GM18499 (cell line): ENCODE data around the gene SATB2.

ENCODE experiments used
- ATAC-seq: cut with Tn5 transposase; IDR thresholded peaks from one replicate; pipeline ENCODE4 v1.9.1; 2021; ENCODE audit warnings: moderate number of reproducible peaks; ENCODE audit not compliant: insufficient read depth, unreplicated experiment

SATB2 gene

DNA sequence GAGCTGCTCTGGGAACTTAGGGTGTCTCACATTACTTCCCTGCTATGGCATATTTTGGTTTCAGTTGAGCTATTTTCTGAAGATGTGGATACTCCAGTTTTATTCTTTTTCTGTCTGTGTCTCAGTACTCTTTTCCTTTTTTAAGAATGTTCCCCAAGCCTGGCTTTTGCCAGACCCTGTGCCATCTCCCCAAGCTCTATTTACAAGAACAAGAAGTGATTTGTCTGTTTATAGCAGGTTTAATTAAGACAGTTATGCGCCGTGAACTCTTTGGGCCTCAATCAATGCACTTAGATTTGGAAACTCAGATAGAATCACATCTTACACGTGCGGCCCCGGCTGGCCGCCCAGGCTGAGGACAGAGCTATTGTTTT is 8.9 kb upstream of the SATB2 start:
- ATAC-seq = no peak

DNA sequence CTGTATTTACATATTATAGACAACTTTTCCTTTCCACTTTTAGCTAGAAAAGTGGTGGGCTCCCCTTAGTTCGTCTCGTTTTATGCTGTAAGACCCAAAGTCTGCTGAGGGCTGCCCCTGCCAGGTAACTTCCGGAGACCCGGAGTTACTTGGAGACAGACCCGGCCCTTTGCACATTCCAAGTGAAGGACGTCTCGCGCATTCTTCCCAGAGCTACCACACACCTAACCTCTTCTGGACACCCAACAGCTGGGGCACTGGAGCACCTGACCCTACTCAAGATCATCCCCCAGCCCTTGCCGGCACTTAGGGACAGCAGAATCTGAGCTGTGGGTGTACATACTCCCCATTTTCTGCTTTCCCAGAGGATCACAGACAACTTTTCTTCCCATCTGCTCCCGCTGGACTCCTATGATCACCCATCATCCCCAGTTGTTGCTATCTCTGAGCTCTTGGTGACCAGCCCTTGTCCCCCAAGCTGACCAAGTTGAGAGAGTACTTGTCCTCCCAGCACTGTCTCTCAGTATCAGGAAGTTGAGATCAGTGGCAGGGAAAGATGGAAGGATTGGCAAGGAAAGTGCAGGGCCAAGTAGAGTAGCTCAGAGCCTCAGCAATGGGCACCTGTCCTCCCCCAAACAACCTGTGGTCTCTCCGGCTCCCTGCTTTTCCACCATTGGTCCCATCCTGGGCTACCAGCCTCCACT is 8.4 kb upstream of the SATB2 start:
- ATAC-seq = no peak

DNA sequence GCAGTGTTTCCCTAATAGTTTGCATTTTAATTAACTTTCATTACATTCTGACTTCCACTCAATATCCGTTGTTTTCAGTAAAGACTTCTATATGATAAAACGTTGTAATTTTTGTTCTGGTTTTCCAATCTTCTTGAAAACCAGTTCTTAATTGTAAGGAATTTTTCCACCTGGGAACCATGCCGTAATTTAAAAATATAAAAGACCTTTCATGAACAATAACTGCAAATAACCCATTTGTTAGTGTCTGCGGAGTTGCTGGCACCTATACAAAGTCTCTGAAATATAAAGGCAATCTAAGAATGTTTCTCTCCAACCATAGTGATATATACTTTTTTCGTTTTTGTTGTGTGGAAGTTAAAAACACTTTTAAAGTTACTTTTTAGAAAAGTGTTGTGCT is 7.7 kb upstream of the SATB2 start:
- ATAC-seq = no peak

GRCh38 chr2:199464606-199465352 is 7.0 kb upstream of the SATB2 start:
- ATAC-seq = no peak

DNA sequence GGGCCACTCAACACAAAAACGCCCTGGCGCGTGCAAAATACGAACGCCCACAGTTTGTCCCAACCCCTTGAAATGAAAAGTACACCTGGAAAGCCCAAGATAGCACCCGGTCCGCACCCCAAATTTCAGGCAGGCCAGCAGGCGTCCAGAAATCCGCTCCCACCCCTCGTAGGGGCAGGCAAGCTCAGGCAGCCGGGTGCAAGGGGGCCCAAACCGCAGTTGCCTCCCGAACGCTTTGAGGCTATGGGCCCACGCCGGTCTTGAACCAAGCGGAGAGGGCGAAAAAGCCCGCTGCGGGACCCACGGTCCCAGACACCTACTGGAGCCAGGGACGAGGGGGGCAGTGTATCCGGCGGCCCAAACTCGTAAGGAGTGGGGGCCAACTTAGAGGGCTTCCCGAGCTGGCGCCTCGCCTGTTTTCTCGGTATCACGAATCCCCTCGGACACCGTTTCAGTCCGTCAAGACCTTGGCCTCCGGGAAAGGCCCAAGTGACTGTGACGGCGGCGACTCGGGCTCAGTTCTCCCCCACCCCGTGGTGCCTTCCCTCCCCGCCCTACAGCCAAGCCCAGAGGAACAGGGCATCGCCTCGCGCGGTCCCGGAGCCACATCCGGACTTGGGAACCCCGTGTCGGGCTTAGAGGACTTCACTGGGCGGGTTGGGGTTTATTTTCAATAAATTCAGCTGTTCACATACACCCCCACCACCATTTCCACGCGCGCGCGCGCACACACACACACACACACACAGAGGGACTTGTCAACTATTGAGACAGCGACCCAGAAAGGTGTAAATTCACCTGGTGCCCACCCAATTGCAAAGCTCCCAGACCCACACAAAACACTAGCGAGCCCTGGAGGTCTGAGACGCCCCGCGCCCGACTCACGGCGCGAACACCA is 6.2 kb upstream of the SATB2 start:
- ATAC-seq = no peak

GRCh38 chr2:199462956-199463692 is 5.4 kb upstream of the SATB2 start:
- ATAC-seq = no peak

GRCh38 chr2:199462347-199462955 is 4.7 kb upstream of the SATB2 start:
- ATAC-seq = no peak

- ATAC-seq = no peak
Observed at GRCh38 chr2:199461711-199462346, 4.1 kb upstream of the SATB2 start.

DNA sequence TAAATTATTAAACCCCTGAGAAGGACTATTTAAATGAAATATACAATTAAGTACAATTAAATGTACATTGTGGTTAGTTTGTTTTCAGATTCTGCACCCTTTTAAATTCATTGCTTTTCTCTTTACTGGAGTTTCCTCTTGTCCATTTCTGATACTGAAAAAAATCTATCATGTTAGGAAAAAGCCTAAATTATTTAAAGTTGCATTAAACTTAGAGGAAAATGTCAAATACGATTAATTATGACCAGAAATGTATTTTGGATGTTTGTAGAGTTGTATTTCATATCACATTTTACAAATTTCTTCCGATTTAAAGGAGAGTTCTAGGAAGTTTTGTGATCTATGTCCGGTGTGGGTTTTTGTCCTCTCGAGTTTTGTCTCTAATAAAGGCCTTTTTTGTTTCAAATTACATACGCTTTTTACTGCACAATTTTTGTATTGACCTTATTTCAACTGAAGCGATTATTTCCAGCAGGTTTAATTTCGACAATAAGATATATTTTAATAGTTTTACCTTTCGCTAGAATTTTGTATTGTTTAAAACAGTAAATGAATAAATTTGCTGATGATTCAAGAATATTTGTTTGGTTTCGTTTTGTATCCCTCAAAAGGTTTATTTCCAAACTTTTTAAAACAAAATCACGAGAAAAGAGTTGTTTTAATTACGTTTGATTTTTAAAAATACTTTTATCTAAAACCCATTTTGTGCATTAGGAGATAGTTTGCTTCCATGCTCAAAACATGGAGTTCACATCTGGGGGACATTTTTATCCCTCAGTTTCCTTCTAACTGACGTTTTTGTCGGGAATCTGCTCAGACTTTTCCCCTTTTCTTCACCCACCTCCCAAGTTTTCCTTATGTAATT is 3.3 kb upstream of the SATB2 start:
- no peak for ATAC-seq

DNA sequence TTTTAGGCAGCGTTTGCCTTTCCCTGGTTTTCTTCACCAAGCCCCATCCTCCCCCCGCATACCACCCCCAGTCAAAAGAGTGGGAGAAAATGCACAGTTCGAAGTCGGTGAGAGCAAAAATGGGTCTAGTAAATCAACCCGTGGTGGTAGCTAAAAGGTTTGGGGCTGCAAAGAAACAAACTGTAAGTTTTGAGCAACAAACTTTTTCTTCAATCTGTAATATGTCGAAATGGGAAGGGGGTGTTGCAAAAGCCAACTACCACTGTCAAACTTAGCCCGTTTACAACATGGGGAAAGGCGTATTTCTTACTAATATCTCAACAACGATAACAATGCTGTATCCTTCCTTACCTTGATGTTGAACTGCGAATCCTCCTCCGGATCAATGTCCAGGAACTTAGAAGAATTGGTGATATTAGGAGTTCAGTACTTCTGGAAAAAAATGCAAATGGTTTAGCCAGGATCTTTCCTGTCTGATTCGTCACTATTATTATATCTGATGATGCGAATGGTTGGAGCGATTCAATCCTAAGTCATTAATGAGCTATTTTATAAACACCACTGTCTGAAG is 2.4 kb upstream of the SATB2 start:
- no peak for ATAC-seq

- ATAC-seq = no peak
Observed at GRCh38 chr2:199459286-199460100, 1.8 kb upstream of the SATB2 start.

DNA sequence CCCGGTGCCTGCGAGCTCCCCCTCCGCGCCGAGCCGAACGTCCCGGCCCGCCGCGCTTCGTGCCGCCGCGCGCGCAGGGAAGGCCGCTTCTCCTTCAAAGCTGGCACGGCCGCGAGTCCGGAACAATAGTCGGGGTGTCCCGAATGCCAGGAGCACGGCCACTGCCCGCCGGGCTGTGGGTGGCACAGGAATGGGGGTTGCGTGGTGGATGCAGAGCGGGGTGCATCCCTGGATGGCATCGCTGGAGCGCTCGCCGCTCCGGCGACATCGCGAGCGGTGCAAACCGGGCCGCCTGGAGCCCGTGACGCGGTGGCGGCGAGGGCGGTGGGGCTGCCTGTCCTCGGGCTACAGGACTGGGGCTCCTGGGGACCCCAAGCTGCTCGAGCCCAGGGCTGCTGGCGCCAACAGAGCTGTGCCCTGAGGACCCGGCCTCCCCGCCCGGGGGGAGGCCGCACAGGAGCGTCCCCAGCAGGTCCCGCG is 1.1 kb upstream of the SATB2 start:
- ATAC-seq = no peak

DNA sequence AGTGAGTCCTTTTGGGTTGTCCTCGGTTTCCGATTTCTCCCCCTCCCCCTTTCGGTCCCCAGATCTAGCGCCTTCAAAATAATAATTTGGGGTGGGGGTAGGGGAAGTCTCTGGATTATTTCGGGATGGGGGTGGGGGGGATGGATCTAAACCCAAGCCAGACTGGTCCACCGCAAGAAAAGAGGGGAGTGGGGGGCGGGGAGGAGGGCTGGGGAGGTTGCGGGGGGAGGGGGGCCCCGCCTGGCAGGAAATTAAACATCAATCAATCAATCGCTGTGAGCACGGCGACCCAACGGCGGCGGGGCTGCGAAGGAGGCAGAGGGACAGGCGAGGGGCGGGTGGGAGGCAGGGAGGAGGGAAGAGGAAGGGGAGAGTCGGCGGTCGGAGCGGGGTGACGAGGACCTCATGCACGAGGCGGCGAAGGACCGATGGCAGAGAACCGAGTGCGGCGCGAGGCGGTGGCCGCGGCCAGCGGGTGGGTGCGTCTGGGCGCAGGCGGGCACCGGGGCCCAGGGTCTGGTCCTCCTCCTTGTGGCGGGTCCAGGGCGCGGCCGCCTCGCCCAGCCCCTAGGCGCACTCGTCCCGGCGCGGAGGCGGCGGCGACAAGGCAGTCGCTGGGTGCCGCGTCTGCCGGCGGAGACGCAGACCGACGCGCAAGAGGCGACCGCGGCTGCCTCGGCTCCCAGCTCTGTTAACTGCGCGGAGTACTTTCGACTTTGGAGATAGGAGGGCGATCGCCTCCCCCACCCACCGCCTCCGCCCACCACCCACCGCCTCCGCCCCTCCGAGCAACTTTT is 468 bp upstream of the SATB2 start:
- ATAC-seq = no peak

- no peak for ATAC-seq
Observed at GRCh38 chr2:199456383-199457146, 1.2 kb downstream of the SATB2 start.

DNA sequence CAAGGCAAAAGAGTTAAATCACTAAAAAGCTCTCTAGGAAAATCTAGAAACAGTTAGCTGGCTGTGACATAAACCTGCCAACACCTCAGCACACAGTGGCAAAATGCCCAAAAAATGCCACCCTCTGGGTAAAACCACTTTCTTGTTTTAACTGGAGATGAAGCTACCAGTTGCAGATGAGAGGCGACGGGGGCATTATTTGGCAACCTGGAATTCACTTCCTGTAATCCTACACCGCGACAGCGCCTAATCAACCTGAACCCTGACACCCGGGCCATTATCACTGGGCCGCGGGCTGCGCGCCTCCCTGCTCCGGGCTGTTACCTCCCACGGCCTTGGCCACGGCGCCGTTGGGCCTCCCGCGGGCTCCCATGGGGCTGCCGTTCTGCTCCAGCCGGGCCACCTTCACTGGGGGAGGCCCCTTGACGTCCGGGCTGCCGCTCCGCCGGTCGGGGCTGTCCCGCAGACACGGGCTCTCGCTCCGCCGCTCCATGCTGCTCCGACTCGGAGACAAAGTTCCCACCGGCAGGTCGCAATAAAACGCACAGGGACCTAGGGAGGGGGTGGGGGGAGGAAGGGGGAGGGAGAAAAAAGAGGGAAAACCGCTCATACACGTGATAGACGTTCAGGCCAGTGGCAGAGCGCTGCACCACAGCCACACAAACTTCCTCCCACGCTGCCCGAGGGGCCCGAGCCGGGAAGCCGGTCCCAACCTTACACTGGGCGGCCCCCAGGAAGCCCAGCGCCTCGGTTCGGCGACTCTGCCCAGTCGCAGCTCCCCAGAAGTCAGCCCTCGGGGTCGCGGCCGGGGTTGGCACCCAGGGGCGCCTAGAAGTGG is 2.0 kb downstream of the SATB2 start:
- ATAC-seq = no peak
